GM06990 (cell line): Measurements from ENCODE around the gene BCAS3.

Experiments
- DNase-seq: peaks from one replicate; pipeline ENCODE4 v3.0.0-alpha.2; 2011; ENCODE audit not compliant: insufficient read length; ENCODE audit errors: extremely low read depth
- H3K27me3 ChIP-seq: replicated peaks from 2 replicates; pipeline ENCODE4 v1.6.0; 2011; ENCODE audit warnings: low read length; ENCODE audit not compliant: control insufficient read depth, insufficient read depth
- H3K36me3 ChIP-seq: 2 replicates; pipeline ENCODE4 v1.5.1; 2011; ENCODE audit warnings: low read length; ENCODE audit not compliant: control insufficient read depth, insufficient read depth
- H3K4me3 ChIP-seq: replicated peaks from 2 replicates; pipeline ENCODE4 v1.5.1; 2011; ENCODE audit warnings: low read depth, mild to moderate bottlenecking, control low read depth, low read length
- CTCF ChIP-seq: IDR thresholded peaks from 2 replicates; pipeline ENCODE4 v1.5.1; 2011; ENCODE audit warnings: low read length, control low read depth, mild to moderate bottlenecking, inconsistent platforms; ENCODE audit not compliant: insufficient read depth, poor library complexity, severe bottlenecking

BCAS3 gene

GRCh38 chr17:61313461-61314326, 636.0 kb downstream of the BCAS3 start:
- Histone ChIP-seq H3K27me3 (no peaks in the 10 kb centered on the region; the same call in 1 of the 2 replicates), H3K36me3 (no peaks in the 10 kb centered on the region), H3K4me3 (no peak overlapping the region)
- DNase-seq = no peak
- no peak for TF ChIP-seq CTCF

GRCh38 chr17:61314368-61315078, 636.9 kb downstream of the BCAS3 start:
- DNase-seq = no peak

GRCh38 chr17:61316633-61317032, 639.0 kb downstream of the BCAS3 start:
- no peaks in the 10 kb centered on the region for H3K27me3 ChIP-seq
- DNase-seq = no peak
- no peak overlapping the region for H3K4me3 ChIP-seq
- TF ChIP-seq CTCF = no peak
- H3K36me3 ChIP-seq = no peaks in the 10 kb centered on the region

More at GRCh38 chr17:61314368-61315078, 636.9 kb downstream of the BCAS3 start:
- TF ChIP-seq CTCF = no peak
- no peak overlapping the region for H3K4me3 ChIP-seq
- H3K27me3 ChIP-seq = no peaks in the 10 kb centered on the region; the same call in 1 of the 2 replicates
- H3K36me3 ChIP-seq = no peaks in the 10 kb centered on the region

GRCh38 chr17:61317779-61318178, 640.1 kb downstream of the BCAS3 start:
- Histone ChIP-seq H3K27me3 (no peaks in the 10 kb centered on the region), H3K36me3 (no peaks in the 10 kb centered on the region), H3K4me3 (no peak overlapping the region)
- no peak for DNase-seq
- TF ChIP-seq CTCF = no peak

- H3K36me3 ChIP-seq = no peaks in the 10 kb centered on the region
- no peak for DNase-seq
- H3K27me3 ChIP-seq = no peaks in the 10 kb centered on the region
- H3K4me3 ChIP-seq = no peak overlapping the region
- TF ChIP-seq CTCF = no peak
Measured at GRCh38 chr17:61318684-61319098, 641.0 kb downstream of the BCAS3 start.
